K562 (cell line): Measurements from ENCODE around the gene THAP8. TPM values are rescaled to one million over a fixed set of nuclear protein-coding genes. Genes with fewer than 3 reads are reported as not detected.

Source experiments
- ATAC-seq: fragments of 200-7000 bp; cut with Tn5 transposase; 3 replicates; pipeline ENCODE4 v1.9.1; 2020; ENCODE audit warnings: moderate library complexity
- BruUV-seq: library from RNA; stranded (reverse); fragments of 400-500 nt; replicated peaks from 2 replicates; lab custom pipeline; 2021; lab: Mats Ljungman, UMichigan
- CTCF ChIA-PET: fragments of 300-600 bp; formaldehyde crosslinking; extraction: SDS; loops from one replicate; lab custom pipeline; 2021; ENCODE audit warnings: low intra/inter-chr PET ratio; lab: Yijun Ruan, JAX
- POLR2A ChIA-PET: fragments of 300-600, 350-650 bp; sonication (Branson Sonifier 250); formaldehyde crosslinking; extraction: SDS; loops from one replicate; lab custom pipeline; 2021; ENCODE audit warnings: antibody characterized with exemption, inconsistent platforms; lab: Yijun Ruan, JAX
- DNase-seq, 4 experiments: peaks; one replicate each; pipeline versions ENCODE4 v3.0.0 to v3.0.0-alpha.2; 2011 to 2018; ENCODE audit warnings: low spot score in 3 of 4, mixed read lengths in 3 of 4; ENCODE audit errors: extremely low read depth in 1 of 4
- FAIRE-seq: peaks from 2 replicates; lab custom pipeline; 2011; peaks lifted over from hg19 to GRCh38; lab: Jason Lieb, UNC
- H2AFZ ChIP-seq: 2 replicates; pipeline ENCODE4 v1.6.0; 2011; ENCODE audit warnings: low read depth, low read length, control low read depth, inconsistent platforms
- H3K27ac ChIP-seq: fragments of 200-600 bp; 3 replicates; pipeline ENCODE4 v1.8.0; 2011; ENCODE audit warnings: low read depth, mild to moderate bottlenecking, control low read depth, inconsistent platforms, low read length, moderate library complexity, mixed read lengths; ENCODE audit errors: extremely low read depth
- H3K27me3 ChIP-seq, 2 experiments: fragments of 300-600 bp in 1 of 2; 2 replicates in 1 of 2; 3 replicates in 1 of 2; pipeline versions ENCODE4 v1.6.0 to v1.8.0; 2011; ENCODE audit warnings: inconsistent platforms in 2 of 2, low read length in 2 of 2, mild to moderate bottlenecking in 1 of 2, mixed read lengths in 1 of 2, moderate library complexity in 1 of 2; ENCODE audit not compliant: control insufficient read depth in 2 of 2, insufficient read depth in 2 of 2
- H3K36me3 ChIP-seq: fragments of 300-600 bp; 3 replicates; pipeline ENCODE4 v1.8.0; 2011; ENCODE audit warnings: mild to moderate bottlenecking, low read length, inconsistent platforms; ENCODE audit not compliant: control insufficient read depth, insufficient read depth
- H3K4me1 ChIP-seq, 2 experiments: fragments of 200-600 bp in 1 of 2; replicated peaks in 1 of 2; 2 replicates in 1 of 2; 3 replicates in 1 of 2; pipeline versions ENCODE4 v1.5.1 to v1.8.0; 2011; ENCODE audit warnings: inconsistent platforms in 2 of 2, low read length in 2 of 2, mild to moderate bottlenecking in 1 of 2, mixed read lengths in 1 of 2, moderate library complexity in 1 of 2; ENCODE audit not compliant: control insufficient read depth in 2 of 2, insufficient read depth in 2 of 2
- H3K4me2 ChIP-seq: 2 replicates; pipeline ENCODE4 v1.6.1; 2011; ENCODE audit warnings: low read length, control low read depth, inconsistent platforms, mixed read lengths; ENCODE audit not compliant: insufficient read depth
- H3K4me3 ChIP-seq: fragments of 200-600 bp; sonication (generic), shearing (Covaris generic); 2 replicates; pipeline ENCODE4 v1.5.1; 2016; ENCODE audit warnings: control low read depth, inconsistent platforms
- H3K79me2 ChIP-seq: fragments of 200-600 bp; 3 replicates; pipeline ENCODE4 v1.8.0; 2011; ENCODE audit warnings: low read length, inconsistent platforms; ENCODE audit not compliant: control insufficient read depth, insufficient read depth
- H3K9ac ChIP-seq, 2 experiments: 2 replicates each; pipeline versions ENCODE4 v1.6.0 to v1.6.1; 2011; ENCODE audit warnings: low read depth in 2 of 2, low read length in 2 of 2, control low read depth in 1 of 2, inconsistent platforms in 1 of 2, mild to moderate bottlenecking in 1 of 2, mixed read lengths in 1 of 2; ENCODE audit not compliant: insufficient read depth in 1 of 2
- H3K9me1 ChIP-seq: one replicate; pipeline ENCODE4 v1.6.0; 2011; ENCODE audit warnings: inconsistent platforms, mild to moderate bottlenecking, low read length, moderate library complexity; ENCODE audit not compliant: control insufficient read depth, insufficient read depth
- H3K9me3 ChIP-seq: replicated peaks from 2 replicates; pipeline ENCODE4 v1.5.1; 2011; ENCODE audit warnings: low read depth, low read length, inconsistent platforms; ENCODE audit not compliant: control insufficient read depth, insufficient read depth
- H4K20me1 ChIP-seq: replicated peaks from 2 replicates; pipeline ENCODE4 v1.6.1; 2011; ENCODE audit warnings: low read length, inconsistent platforms, mixed read lengths; ENCODE audit not compliant: control insufficient read depth, insufficient read depth
- BRF2 ChIP-seq: IDR thresholded peaks from 3 replicates; pipeline ENCODE4 v1.6.1; 2011; ENCODE audit warnings: borderline replicate concordance, mild to moderate bottlenecking; ENCODE audit not compliant: insufficient read length, insufficient read depth
- DPF2 ChIP-seq: fragments of 450-650 bp; IDR thresholded peaks from 2 replicates; pipeline ENCODE4 v1.6.1; 2016
- GTF2F1 ChIP-seq: IDR thresholded peaks from 2 replicates; pipeline ENCODE4 v1.6.1; 2011; ENCODE audit warnings: low read depth, low read length, improper control_type of control experiment
- HDGF ChIP-seq: fragments of 450-650 bp; IDR thresholded peaks from 2 replicates; pipeline ENCODE4 v1.6.1; 2016
- HMGXB4 ChIP-seq: sonication (generic); formaldehyde crosslinking; IDR thresholded peaks from 2 replicates; pipeline ENCODE4 v1.8.1; 2023; ENCODE audit warnings: mild to moderate bottlenecking, missing genetic modification reagents
- POLR2G ChIP-seq: fragments of 200-400 bp; formaldehyde crosslinking; IDR thresholded peaks from 2 replicates; pipeline ENCODE4 v1.6.1; 2017; ENCODE audit warnings: low read depth, mild to moderate bottlenecking, antibody characterized with exemption, low read length, moderate library complexity
- PURB ChIP-seq: sonication (generic); formaldehyde crosslinking; IDR thresholded peaks from 2 replicates; pipeline ENCODE4 v1.9.0; 2021; ENCODE audit warnings: low read depth, mild to moderate bottlenecking, missing genetic modification reagents
- RBFOX2 ChIP-seq: fragments of 200-400 bp; formaldehyde crosslinking; IDR thresholded peaks from 2 replicates; pipeline ENCODE4 v1.6.1; 2017; ENCODE audit warnings: low read depth, mild to moderate bottlenecking, low read length, moderate library complexity
- SMC3 ChIP-seq: conservative IDR thresholded peaks from 2 replicates; pipeline ENCODE4 v1.6.1; 2011; ENCODE audit warnings: low read depth, low read length, improper control_type of control experiment; ENCODE audit not compliant: insufficient read depth
- TAF7 ChIP-seq: fragments of 450-650 bp; IDR thresholded peaks from 2 replicates; pipeline ENCODE4 v1.6.1; 2016; ENCODE audit warnings: missing genetic modification characterization, missing compliant biosample characterization
- ZNF253 ChIP-seq: fragments of 250-450 bp; sonication (Bioruptor Pico); conservative IDR thresholded peaks from 2 replicates; pipeline ENCODE4 v1.6.1; 2021; ENCODE audit warnings: mild to moderate bottlenecking
- WGBS: fragments of 100-300 bp; shearing (Covaris generic); methylation state at CpG from one replicate; pipeline ENCODE4 v1.1.6; 2016; ENCODE audit warnings: low coverage, mixed read lengths; ENCODE audit not compliant: insufficient coverage; ENCODE audit errors: missing lambda C conversion rate; 5-methylcytosine and 5-hydroxymethylcytosine counted together
- in situ Hi-C: fragments of 300-500 bp; cut with MboI; formaldehyde crosslinking; loops from 4 replicates; pipeline ENCODE4 v1.15.0; 2018; ENCODE audit warnings: inconsistent platforms, mixed read lengths
- intact Hi-C: fragments of 100-400 bp; cut with micrococcal nuclease; formaldehyde crosslinking; loops from 2 replicates; pipeline ENCODE4 v1.14.2; 2022
- polyA plus RNA-seq, 8 experiments: library from polyadenylated mRNA; depleted of rRNA in 4 of 8; stranded (reverse) in 5 of 8; unstranded in 3 of 8; fragments of >200 nt; fragmentation: Nextera tagmentation in 2 of 8; fragmentation: Illumina TruSeq in 1 of 8; extraction: Ambion mirVana in 2 of 8; extraction: Trizol in 1 of 8; gene quantifications; 2 replicates each; pipeline versions ENCODE4 v1.2.1 to v1.2.3, GENCODE V29; 2011 to 2014; ENCODE audit warnings: inconsistent platforms in 1 of 8, missing spikeins in 1 of 8
- total RNA-seq, 7 experiments: library from RNA; depleted of rRNA in 6 of 7; stranded (reverse); fragments of >200 nt in 6 of 7; fragmentation: Illumina TruSeq in 2 of 7; extraction: Trizol in 2 of 7; gene quantifications; 2 replicates each; pipeline versions ENCODE4 v1.2.1 to v1.2.3, GENCODE V29; 2011 to 2021; ENCODE audit warnings: low replicate concordance in 1 of 7
- TF ChIP-seq, protein P1 (sequence below): fragments of 450-650 bp; IDR thresholded peaks from 2 replicates; pipeline ENCODE4 v1.6.1; 2017; ENCODE audit warnings: antibody characterized with exemption, mild to moderate bottlenecking

THAP8 gene
- total and polyA plus RNA-seq, 9 of the 15 experiments (the other 6 are each of a cell fraction or from before 2014, with no cell fraction given), result 0.11 to 2.0 (median 0.94) TPM

GRCh38 chr19:36008336-36008978 lies 45.6 kb downstream of the THAP8 start, which contains the start of gene SYNE4:
Gene SYNE4, minus strand, starts transcription at chr19:36008813. Its CDS starts 132 bp downstream, at chr19:36008681.
- CTCF ChIA-PET, result no interaction called here
- Histone ChIP-seq H3K36me3 (0 out of 3 replicates have a peak, but pooled peaks cover 2% of the 10 kb centered on the region), H3K4me2 (no peak within 1 kb of the TSS), H3K4me1 (peaks cover 5 to 23% of the 10 kb centered on the region in 2 experiments; a peak in 2 of 5 replicates), H3K27me3 (no peaks in the 10 kb centered on the region), H4K20me1 (no peaks in the 10 kb centered on the region), H3K9me3 (no peaks in the 10 kb centered on the region), H3K9me1 (no peaks in the 10 kb centered on the region), H3K79me2 (peaks cover 8% of the 10 kb centered on the region), H2AFZ (no peak within 1 kb of the TSS), H3K9ac (peak within 1 kb of the TSS in 1 of 2 experiments; percentile 32; a peak in 1 of 4 replicates), H3K27ac (no peak within 1 kb of the TSS), H3K4me3 (no peak within 1 kb of the TSS)
- intact Hi-C loops (no loop called here), in situ Hi-C loops (no loop called here)
- no peak for ATAC-seq
- TF ChIP-seq HDGF (no peak), GTF2F1 (no peak), HMGXB4 (CRISPR knock-in tag) (no peak), RBFOX2 (peak; percentile 37; the same call in 1 of the 2 replicates), POLR2G (0 out of 2 replicates have a peak, but pooled peaks have one; percentile 40), ZNF253 (no peak), SMC3 (no peak), BRF2 (no peak), DPF2 (no peak), TAF7 (no peak), PURB (no peak)
- TF ChIP-seq, protein P1, sequence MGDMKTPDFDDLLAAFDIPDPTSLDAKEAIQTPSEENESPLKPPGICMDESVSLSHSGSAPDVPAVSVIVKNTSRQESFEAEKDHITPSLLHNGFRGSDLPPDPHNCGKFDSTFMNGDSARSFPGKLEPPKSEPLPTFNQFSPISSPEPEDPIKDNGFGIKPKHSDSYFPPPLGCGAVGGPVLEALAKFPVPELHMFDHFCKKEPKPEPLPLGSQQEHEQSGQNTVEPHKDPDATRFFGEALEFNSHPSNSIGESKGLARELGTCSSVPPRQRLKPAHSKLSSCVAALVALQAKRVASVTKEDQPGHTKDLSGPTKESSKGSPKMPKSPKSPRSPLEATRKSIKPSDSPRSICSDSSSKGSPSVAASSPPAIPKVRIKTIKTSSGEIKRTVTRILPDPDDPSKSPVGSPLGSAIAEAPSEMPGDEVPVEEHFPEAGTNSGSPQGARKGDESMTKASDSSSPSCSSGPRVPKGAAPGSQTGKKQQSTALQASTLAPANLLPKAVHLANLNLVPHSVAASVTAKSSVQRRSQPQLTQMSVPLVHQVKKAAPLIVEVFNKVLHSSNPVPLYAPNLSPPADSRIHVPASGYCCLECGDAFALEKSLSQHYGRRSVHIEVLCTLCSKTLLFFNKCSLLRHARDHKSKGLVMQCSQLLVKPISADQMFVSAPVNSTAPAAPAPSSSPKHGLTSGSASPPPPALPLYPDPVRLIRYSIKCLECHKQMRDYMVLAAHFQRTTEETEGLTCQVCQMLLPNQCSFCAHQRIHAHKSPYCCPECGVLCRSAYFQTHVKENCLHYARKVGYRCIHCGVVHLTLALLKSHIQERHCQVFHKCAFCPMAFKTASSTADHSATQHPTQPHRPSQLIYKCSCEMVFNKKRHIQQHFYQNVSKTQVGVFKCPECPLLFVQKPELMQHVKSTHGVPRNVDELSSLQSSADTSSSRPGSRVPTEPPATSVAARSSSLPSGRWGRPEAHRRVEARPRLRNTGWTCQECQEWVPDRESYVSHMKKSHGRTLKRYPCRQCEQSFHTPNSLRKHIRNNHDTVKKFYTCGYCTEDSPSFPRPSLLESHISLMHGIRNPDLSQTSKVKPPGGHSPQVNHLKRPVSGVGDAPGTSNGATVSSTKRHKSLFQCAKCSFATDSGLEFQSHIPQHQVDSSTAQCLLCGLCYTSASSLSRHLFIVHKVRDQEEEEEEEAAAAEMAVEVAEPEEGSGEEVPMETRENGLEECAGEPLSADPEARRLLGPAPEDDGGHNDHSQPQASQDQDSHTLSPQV, result no peak
- no peak for FAIRE-seq
- WGBS, result 82% methylated on average over 18 of the region's 19 CpGs
- no peak for DNase-seq
- BruUV-seq, result no TSS peak
- POLR2A ChIA-PET, result no interaction called here
